Fibroblast of skin of left quadriceps (primary cell): Measurements from ENCODE around the gene RPRM.
"Not testable (repeated sequence)": the region's sequence is repeated elsewhere in the genome, so short reads cannot be mapped to it uniquely, and the experiment has no call there.

ENCODE experiments used
- DNase-seq, 2 experiments: peaks; one replicate each; pipeline ENCODE4 v3.0.0-alpha.2; 2013; ENCODE audit warnings: low read depth in 2 of 2

Gene RPRM

GRCh38 chr2:153478289-153479261 lies at the start of gene RPRM:
Gene RPRM (minus strand): TSS chr2:153478762. CDS start chr2:153478565, 197 bp downstream.
- DNase-seq, result peak; percentile 4 to 5

- peak; percentile 6 to 7 for DNase-seq
Observed at GRCh38 chr2:153519257-153519875, 40.8 kb upstream of the RPRM start.

GRCh38 chr2:153512331-153512730 lies 33.8 kb upstream of the RPRM start:
- DNase-seq, result no peak

GRCh38 chr2:153510996-153511395 lies 32.4 kb upstream of the RPRM start:
- DNase-seq, result no peak

- DNase-seq, result no peak
Observed at GRCh38 chr2:153509133-153509532, 30.6 kb upstream of the RPRM start.

GRCh38 chr2:153506499-153506898 lies 27.9 kb upstream of the RPRM start:
- not testable (repeated sequence) for DNase-seq

- DNase-seq, result no peak
Observed at GRCh38 chr2:153499439-153499838, 20.9 kb upstream of the RPRM start.

GRCh38 chr2:153497938-153498629 lies 19.5 kb upstream of the RPRM start:
- DNase-seq, result no peak

GRCh38 chr2:153495725-153496124 lies 17.2 kb upstream of the RPRM start:
- no peak for DNase-seq

- DNase-seq, result no peak
Observed at GRCh38 chr2:153488072-153488471, 9.5 kb upstream of the RPRM start.

- DNase-seq, result no peak
Observed at GRCh38 chr2:153487448-153487847, 8.9 kb upstream of the RPRM start.

- DNase-seq, result no peak
Observed at GRCh38 chr2:153479573-153479972, 1.0 kb upstream of the RPRM start.

- no peak for DNase-seq
Observed at GRCh38 chr2:153477636-153478288, 800 bp downstream of the RPRM start.

GRCh38 chr2:153476816-153477635 lies 1.5 kb downstream of the RPRM start:
- DNase-seq, result no peak

GRCh38 chr2:153476491-153476815 lies 2.1 kb downstream of the RPRM start:
- no peak for DNase-seq

GRCh38 chr2:153474876-153475435 lies 3.6 kb downstream of the RPRM start:
- DNase-seq, result no peak

GRCh38 chr2:153474407-153474806 lies 4.2 kb downstream of the RPRM start:
- no peak for DNase-seq

- DNase-seq, result no peak
Observed at GRCh38 chr2:153470867-153471266, 7.7 kb downstream of the RPRM start.

GRCh38 chr2:153464395-153464794 lies 14.2 kb downstream of the RPRM start:
- no peak for DNase-seq

- no peak for DNase-seq
Observed at GRCh38 chr2:153462338-153462859, 16.2 kb downstream of the RPRM start.

- no peak for DNase-seq
Observed at GRCh38 chr2:153461453-153461852, 17.1 kb downstream of the RPRM start.
